GM23338 (cell line): ENCODE data around the gene WDR70. TPM values are rescaled to one million over a fixed set of nuclear protein-coding genes. Genes with fewer than 3 reads are reported as not detected.

Source experiments
- ATAC-seq: fragments of 200-7000 bp; cut with Tn5 transposase; 3 replicates; pipeline ENCODE4 v1.9.1; 2020
- DNase-seq: peaks from one replicate; pipeline ENCODE4 v3.0.0-alpha.2; 2015; ENCODE audit warnings: low spot score
- H2AFZ ChIP-seq: fragments of 200-600 bp; sonication (generic); 2 replicates; pipeline ENCODE4 v1.8.0; 2016; ENCODE audit warnings: antibody characterized with exemption, mild to moderate bottlenecking, moderate library complexity
- H3F3A ChIP-seq: fragments of 200-600 bp; sonication (generic); replicated peaks from 2 replicates; pipeline ENCODE4 v1.8.0; 2017; ENCODE audit warnings: antibody characterized with exemption, mixed run types, low read depth
- H3K27ac ChIP-seq: fragments of 200-600 bp; sonication (generic); 2 replicates; pipeline ENCODE4 v1.6.1; 2016; ENCODE audit warnings: low read depth
- H3K27me3 ChIP-seq: fragments of 200-600 bp; sonication (generic); 2 replicates; pipeline ENCODE4 v1.8.0; 2016; ENCODE audit warnings: mild to moderate bottlenecking, mixed run types, moderate library complexity; ENCODE audit not compliant: insufficient read depth
- H3K36me3 ChIP-seq: fragments of 200-600 bp; sonication (generic); 2 replicates; pipeline ENCODE4 v1.8.0; 2016; ENCODE audit warnings: mild to moderate bottlenecking; ENCODE audit not compliant: insufficient read depth
- H3K4me1 ChIP-seq: fragments of 200-600 bp; sonication (generic); 2 replicates; pipeline ENCODE4 v1.8.0; 2016; ENCODE audit warnings: mild to moderate bottlenecking, moderate library complexity; ENCODE audit not compliant: insufficient read depth
- H3K4me2 ChIP-seq: fragments of 200-600 bp; sonication (generic); 2 replicates; pipeline ENCODE4 v1.7.1; 2017; ENCODE audit warnings: mixed run types
- H3K4me3 ChIP-seq: fragments of 200-600 bp; sonication (generic); 2 replicates; pipeline ENCODE4 v1.6.1; 2016; ENCODE audit warnings: mixed run types
- H3K79me2 ChIP-seq: fragments of 200-600 bp; sonication (generic); replicated peaks from 2 replicates; pipeline ENCODE4 v1.8.0; 2017; ENCODE audit warnings: mild to moderate bottlenecking; ENCODE audit not compliant: insufficient read depth
- H3K9me2 ChIP-seq: fragments of 200-600 bp; sonication (generic); 2 replicates; pipeline ENCODE4 v1.8.0; 2017; ENCODE audit not compliant: insufficient read depth
- H4K20me1 ChIP-seq: fragments of 200-600 bp; sonication (generic); replicated peaks from 2 replicates; pipeline ENCODE4 v1.8.0; 2017; ENCODE audit warnings: mild to moderate bottlenecking; ENCODE audit not compliant: insufficient read depth
- H3K27ac Mint-ChIP-seq: 2 replicates; pipeline ENCODE4 v1.8.0; 2020; ENCODE audit warnings: inconsistent platforms, mild to moderate bottlenecking, moderate library complexity, mixed read lengths
- H3K27me3 Mint-ChIP-seq: 3 replicates; pipeline ENCODE4 v1.8.0; 2022; ENCODE audit warnings: low read depth, mild to moderate bottlenecking, moderate library complexity, mixed read lengths, inconsistent platforms; ENCODE audit not compliant: insufficient read depth, poor library complexity
- H3K36me3 Mint-ChIP-seq: 3 replicates; pipeline ENCODE4 v1.8.0; 2021; ENCODE audit warnings: low read depth, mild to moderate bottlenecking, inconsistent platforms, moderate library complexity, mixed read lengths
- H3K4me1 Mint-ChIP-seq: 3 replicates; pipeline ENCODE4 v1.8.0; 2020; ENCODE audit warnings: mild to moderate bottlenecking, inconsistent platforms, mixed read lengths
- H3K4me3 Mint-ChIP-seq: 3 replicates; pipeline ENCODE4 v1.8.0; 2021; ENCODE audit warnings: moderate library complexity, mild to moderate bottlenecking, inconsistent platforms, mixed read lengths
- H3K9me3 Mint-ChIP-seq: 3 replicates; pipeline ENCODE4 v1.8.0; 2020; ENCODE audit warnings: moderate library complexity, mild to moderate bottlenecking, inconsistent platforms, mixed read lengths
- CREB1 ChIP-seq: fragments of 250-450 bp; sonication (Bioruptor Pico); IDR thresholded peaks from 2 replicates; pipeline ENCODE4 v1.5.0; 2020; ENCODE audit warnings: low read depth, mild to moderate bottlenecking, moderate library complexity
- CTCF ChIP-seq, 2 experiments: fragments of 200-600 bp in 1 of 2; sonication (generic) in 1 of 2; conservative IDR thresholded peaks; 2 replicates each; pipeline versions ENCODE4 v1.5.1 to v1.6.1; 2016 to 2017; ENCODE audit warnings: antibody characterized with exemption in 2 of 2, low read depth in 2 of 2, mild to moderate bottlenecking in 2 of 2, moderate library complexity in 1 of 2
- ETS1 ChIP-seq: IDR thresholded peaks from 2 replicates; pipeline ENCODE4 v1.6.1; 2016; ENCODE audit warnings: antibody characterized with exemption
- JUNB ChIP-seq: IDR thresholded peaks from one replicate; pipeline ENCODE4 v1.6.1; 2016; ENCODE audit warnings: antibody characterized with exemption; ENCODE audit not compliant: unreplicated experiment
- POLR2AphosphoS5 ChIP-seq: IDR thresholded peaks from 2 replicates; pipeline ENCODE4 v1.6.1; 2016; ENCODE audit warnings: antibody characterized with exemption, low read depth
- STAT1 ChIP-seq: IDR thresholded peaks from one replicate; pipeline ENCODE4 v1.6.1; 2016; ENCODE audit warnings: antibody characterized with exemption; ENCODE audit not compliant: unreplicated experiment
- ZNF331 ChIP-seq: fragments of 250-450 bp; sonication (Bioruptor Pico); IDR thresholded peaks from 2 replicates; pipeline ENCODE4 v1.5.0; 2020; ENCODE audit warnings: low read depth, mild to moderate bottlenecking, moderate library complexity
- ZNF462 ChIP-seq: fragments of 250-450 bp; sonication (Bioruptor Pico); IDR thresholded peaks from 2 replicates; pipeline ENCODE4 v1.5.0; 2020; ENCODE audit warnings: mild to moderate bottlenecking, moderate library complexity
- polyA plus RNA-seq: library from polyadenylated mRNA; unstranded; fragments of >200 nt; fragmentation: Nextera tagmentation; extraction: Ambion mirVana; gene quantifications from 2 replicates; pipeline ENCODE4 v1.2.1, GENCODE V29; 2016
- total RNA-seq: library from RNA; depleted of rRNA; stranded (reverse); fragments of >200 nt; shearing (Covaris generic); gene quantifications from 2 replicates; pipeline ENCODE4 v1.2.3, GENCODE V29; 2014

The WDR70 gene
- total and polyA plus RNA-seq, 2 experiments from 2014 or later, result 34.9 to 86.7 TPM

- Mint-ChIP-seq H3K4me1 (peaks cover 29% of the 10 kb centered on the region), H3K27ac (no peak overlapping the region), H3K9me3 (no peaks in the 10 kb centered on the region)
These were observed 286.2 kb downstream of the WDR70 start for GRCh38 chr5:37665272-37665671.

GRCh38 chr5:37665889-37666288 is 286.8 kb downstream of the WDR70 start:
- H3K4me1 ChIP-seq, result peaks cover 6% of the 10 kb centered on the region; the same call in 1 of the 2 replicates
- TF ChIP-seq POLR2AphosphoS5 (no peak), CREB1 (no peak), ETS1 (no peak), STAT1 (no peak), CTCF (conservative IDR thresholded peaks at IDR 0.05; ENCODE audit: low read depth in 2 of 2) (no peak), ZNF331 (no peak), JUNB (no peak), ZNF462 (no peak)
- no peak overlapping the region for H3K4me3 ChIP-seq
- no peak overlapping the region for H2AFZ ChIP-seq
- H3K79me2 ChIP-seq, result no peaks in the 10 kb centered on the region
- Mint-ChIP-seq H3K9me3 (no peaks in the 10 kb centered on the region), H3K27ac (no peak overlapping the region), H3K4me1 (peaks cover 29% of the 10 kb centered on the region), H3K4me3 (no peak overlapping the region), H3K36me3 (no peaks in the 10 kb centered on the region), H3K27me3 (peaks cover 3% of the 10 kb centered on the region)
- H4K20me1 ChIP-seq, result no peaks in the 10 kb centered on the region
- no peak overlapping the region for H3K27ac ChIP-seq
- H3K4me2 ChIP-seq, result no peak overlapping the region
- peak; percentile 27 for DNase-seq
- no peaks in the 10 kb centered on the region for H3F3A ChIP-seq
- no peaks in the 10 kb centered on the region for H3K9me2 ChIP-seq
- H3K36me3 ChIP-seq, result no peaks in the 10 kb centered on the region
- ATAC-seq, result no peak; the same call in 1 of the 3 replicates
- H3K27me3 ChIP-seq, result no peaks in the 10 kb centered on the region

More at GRCh38 chr5:37665272-37665671, 286.2 kb downstream of the WDR70 start:
- no peak overlapping the region for H3K4me3 ChIP-seq
- H3K9me2 ChIP-seq, result no peaks in the 10 kb centered on the region
- H3F3A ChIP-seq, result no peaks in the 10 kb centered on the region
- Mint-ChIP-seq H3K4me3 (no peak overlapping the region), H3K36me3 (no peaks in the 10 kb centered on the region), H3K27me3 (peaks cover 3% of the 10 kb centered on the region)
- no peak for TF ChIP-seq STAT1
- TF ChIP-seq CREB1, result no peak
- no peaks in the 10 kb centered on the region for H3K79me2 ChIP-seq
- DNase-seq (no peak), ATAC-seq (no peak)
- no peaks in the 10 kb centered on the region for H3K27me3 ChIP-seq
- no peak overlapping the region for H3K4me2 ChIP-seq
- H4K20me1 ChIP-seq, result no peaks in the 10 kb centered on the region
- H3K36me3 ChIP-seq, result no peaks in the 10 kb centered on the region
- H3K4me1 ChIP-seq, result peaks cover 6% of the 10 kb centered on the region; the same call in 1 of the 2 replicates
- H3K27ac ChIP-seq, result no peak overlapping the region
- no peak overlapping the region for H2AFZ ChIP-seq
